IMR-90 (cell line): ENCODE results near the gene SH3RF3. TPM values are rescaled to one million over a fixed set of nuclear protein-coding genes. Genes with fewer than 3 reads are reported as not detected.

Experiments used
- ATAC-seq: fragments of 200-7000 bp; cut with Tn5 transposase; 2 replicates; pipeline ENCODE4 v1.9.1; 2020; ENCODE audit warnings: low read depth, mild to moderate bottlenecking, moderate library complexity
- BruUV-seq: library from RNA; stranded (reverse); fragments of 400-500 nt; replicated peaks from 2 replicates; lab custom pipeline; 2021; lab: Mats Ljungman, UMichigan
- CTCF ChIA-PET: fragments of 300-600 bp; formaldehyde crosslinking; extraction: SDS; loops from one replicate; lab custom pipeline; 2021; ENCODE audit warnings: antibody characterized with exemption; lab: Yijun Ruan, JAX
- POLR2A ChIA-PET: fragments of 300-600 bp; sonication (Branson Sonifier 250); formaldehyde crosslinking; loops from one replicate; lab custom pipeline; 2022; ENCODE audit warnings: antibody characterized with exemption; ENCODE audit not compliant: unreplicated experiment; lab: Charles Lee
- DNase-seq: peaks from one replicate; pipeline ENCODE4 v3.0.0; 2013
- H2AFZ ChIP-seq: replicated peaks from 2 replicates; pipeline ENCODE3; 2013; ENCODE audit warnings: low read length, mild to moderate bottlenecking; ENCODE audit not compliant: poor library complexity
- H2AK5ac ChIP-seq: 2 replicates; pipeline ENCODE4 v1.6.1; 2013; ENCODE audit warnings: low read depth, low read length, inconsistent platforms
- H2AK9ac ChIP-seq: replicated peaks from 2 replicates; pipeline ENCODE3; 2013; ENCODE audit warnings: mild to moderate bottlenecking, low read depth, low read length, moderate library complexity; ENCODE audit not compliant: poor library complexity
- H2BK120ac ChIP-seq: 2 replicates; pipeline ENCODE4 v1.6.1; 2013; ENCODE audit warnings: low read depth, low read length, inconsistent platforms
- H2BK15ac ChIP-seq: 3 replicates; pipeline ENCODE4 v1.6.1; 2013; ENCODE audit warnings: low read depth, low read length, inconsistent platforms
- H2BK20ac ChIP-seq: 2 replicates; pipeline ENCODE4 v1.6.1; 2013; ENCODE audit warnings: low read depth, mild to moderate bottlenecking, inconsistent platforms, low read length, moderate library complexity
- H2BK5ac ChIP-seq: 2 replicates; pipeline ENCODE4 v1.6.1; 2013; ENCODE audit warnings: mild to moderate bottlenecking, low read depth, low read length, inconsistent platforms; ENCODE audit not compliant: poor library complexity, severe bottlenecking
- H3K14ac ChIP-seq: replicated peaks from 2 replicates; pipeline ENCODE4 v1.6.1; 2013; ENCODE audit warnings: low read depth, low read length, inconsistent platforms
- H3K18ac ChIP-seq: 2 replicates; pipeline ENCODE4 v1.6.1; 2013; ENCODE audit warnings: low read depth, low read length, control low read depth
- H3K23ac ChIP-seq: 2 replicates; pipeline ENCODE4 v1.6.1; 2013; ENCODE audit warnings: low read depth, low read length, inconsistent platforms
- H3K27ac ChIP-seq: 2 replicates; pipeline ENCODE4 v1.5.1; 2013; ENCODE audit warnings: mild to moderate bottlenecking, control low read depth, low read length; ENCODE audit not compliant: insufficient read depth
- H3K27me3 ChIP-seq: 2 replicates; pipeline ENCODE4 v1.6.1; 2013; ENCODE audit warnings: low read length; ENCODE audit not compliant: control insufficient read depth, insufficient read depth
- H3K36me3 ChIP-seq: 2 replicates; pipeline ENCODE4 v1.6.1; 2013; ENCODE audit warnings: low read length, mixed read lengths; ENCODE audit not compliant: control insufficient read depth, insufficient read depth
- H3K4ac ChIP-seq: 2 replicates; pipeline ENCODE4 v1.6.1; 2013; ENCODE audit warnings: low read depth, low read length, inconsistent platforms
- H3K4me1 ChIP-seq: 2 replicates; pipeline ENCODE4 v1.6.1; 2013; ENCODE audit warnings: low read length, mixed read lengths; ENCODE audit not compliant: control insufficient read depth, insufficient read depth
- H3K4me2 ChIP-seq: 2 replicates; pipeline ENCODE4 v1.6.1; 2013; ENCODE audit warnings: low read depth, mild to moderate bottlenecking, control low read depth, low read length, moderate library complexity
- H3K4me3 ChIP-seq: 2 replicates; pipeline ENCODE4 v1.5.1; 2013; ENCODE audit warnings: low read depth, mild to moderate bottlenecking, control low read depth, low read length, moderate library complexity; ENCODE audit not compliant: insufficient read depth
- H3K56ac ChIP-seq: 2 replicates; pipeline ENCODE4 v1.6.1; 2013; ENCODE audit warnings: low read length, inconsistent platforms; ENCODE audit not compliant: insufficient read depth; ENCODE audit errors: extremely low read depth
- H3K79me1 ChIP-seq, 2 experiments: 2 replicates each; pipeline ENCODE4 v1.6.1; 2013; ENCODE audit warnings: low read length in 2 of 2, inconsistent platforms in 1 of 2, low read depth in 1 of 2
- H3K9ac ChIP-seq: 2 replicates; pipeline ENCODE4 v1.6.1; 2013; ENCODE audit warnings: low read depth, low read length, control low read depth
- H3K9me1 ChIP-seq: 2 replicates; pipeline ENCODE4 v1.6.1; 2013; ENCODE audit warnings: low read length, inconsistent platforms; ENCODE audit not compliant: insufficient read depth
- H3K9me3 ChIP-seq: 2 replicates; pipeline ENCODE4 v1.6.1; 2013; ENCODE audit warnings: low read length; ENCODE audit not compliant: control insufficient read depth, insufficient read depth
- H4K20me1 ChIP-seq: 2 replicates; pipeline ENCODE4 v1.6.1; 2013; ENCODE audit warnings: low read length, inconsistent platforms; ENCODE audit not compliant: insufficient read depth
- H4K5ac ChIP-seq: 2 replicates; pipeline ENCODE4 v1.6.1; 2013; ENCODE audit warnings: mild to moderate bottlenecking, low read depth, low read length, control low read depth
- H4K8ac ChIP-seq, 2 experiments: 2 replicates each; pipeline ENCODE4 v1.6.1; 2013; ENCODE audit warnings: low read depth in 2 of 2, low read length in 2 of 2, control low read depth in 1 of 2, inconsistent platforms in 1 of 2
- H4K91ac ChIP-seq: 2 replicates; pipeline ENCODE4 v1.6.1; 2013; ENCODE audit warnings: low read depth, low read length, inconsistent platforms; ENCODE audit not compliant: insufficient read depth
- BHLHE40 ChIP-seq: fragments of 150-350 bp; IDR thresholded peaks from 2 replicates; pipeline ENCODE4 v1.6.1; 2016; ENCODE audit warnings: mild to moderate bottlenecking, low read depth, low read length
- CEBPB ChIP-seq: IDR thresholded peaks from 2 replicates; pipeline ENCODE4 v1.6.1; 2012; ENCODE audit warnings: low read depth, low read length, improper control_type of control experiment
- CHD1 ChIP-seq: IDR thresholded peaks from 2 replicates; pipeline ENCODE4 v1.6.1; 2012; ENCODE audit warnings: low read depth, low read length, improper control_type of control experiment
- FOS ChIP-seq: fragments of 150-350 bp; IDR thresholded peaks from 2 replicates; pipeline ENCODE4 v1.6.1; 2016; ENCODE audit warnings: low read depth, low read length
- MAFK ChIP-seq: IDR thresholded peaks from 2 replicates; pipeline ENCODE4 v1.6.1; 2012; ENCODE audit warnings: low read depth, low read length, improper control_type of control experiment
- MAZ ChIP-seq: IDR thresholded peaks from 2 replicates; pipeline ENCODE4 v1.6.1; 2012; ENCODE audit warnings: low read depth, mild to moderate bottlenecking, low read length, improper control_type of control experiment, moderate library complexity, borderline replicate concordance
- MXI1 ChIP-seq: IDR thresholded peaks from 2 replicates; pipeline ENCODE4 v1.6.1; 2012; ENCODE audit warnings: low read depth, mild to moderate bottlenecking, low read length, moderate library complexity, borderline replicate concordance
- NFE2L2 ChIP-seq: fragments of 150-350 bp; IDR thresholded peaks from 2 replicates; pipeline ENCODE4 v1.6.1; 2016; ENCODE audit warnings: low read depth, mild to moderate bottlenecking, low read length
- POLR2A ChIP-seq: IDR thresholded peaks from 2 replicates; pipeline ENCODE4 v1.6.1; 2012; ENCODE audit warnings: mild to moderate bottlenecking, low read depth, low read length
- RAD21 ChIP-seq: IDR thresholded peaks from 2 replicates; pipeline ENCODE4 v1.6.1; 2012; ENCODE audit warnings: low read length, improper control_type of control experiment
- RFX5 ChIP-seq: IDR thresholded peaks from 2 replicates; pipeline ENCODE4 v1.8.0; 2012; ENCODE audit warnings: low read depth, mild to moderate bottlenecking, low read length, moderate library complexity
- SMC3 ChIP-seq: fragments of 150-350 bp; IDR thresholded peaks from 2 replicates; pipeline ENCODE4 v1.6.1; 2016; ENCODE audit warnings: low read depth, mild to moderate bottlenecking, antibody characterized with exemption, low read length, moderate library complexity
- WGBS, 2 experiments: methylation state at CpG; one replicate each; pipeline versions ENCODE4 v1.1.5 to v1.1.7; 2013; ENCODE audit warnings: missing lambda C conversion rate in 2 of 2; ENCODE audit not compliant: insufficient read length in 1 of 2; ENCODE audit errors: extremely low coverage in 2 of 2; 5-methylcytosine and 5-hydroxymethylcytosine counted together
- dilution Hi-C: fragments of 300-500 bp; cut with HindIII; formaldehyde crosslinking; loops from one replicate; pipeline ENCODE4 v1.14.3; 2018; ENCODE audit warnings: low sequenced_read_pairs; ENCODE audit not compliant: unreplicated experiment
- in situ Hi-C: fragments of 300-500 bp; cut with MboI; formaldehyde crosslinking; loops from 3 replicates; pipeline ENCODE4 v1.14.3; 2019; ENCODE audit warnings: low sequenced_read_pairs, inconsistent platforms, mixed read lengths
- intact Hi-C: fragments of 100-400 bp; cut with micrococcal nuclease; formaldehyde crosslinking; loops from 2 replicates; pipeline ENCODE4 v1.10.0; 2022
- polyA plus RNA-seq, 3 experiments: library from polyadenylated mRNA; depleted of rRNA; stranded (reverse); fragments of >200 nt; gene quantifications; 2 replicates each; pipeline ENCODE4 v1.2.3, GENCODE V29; 2012; ENCODE audit warnings: low replicate concordance in 1 of 3
- total RNA-seq: library from RNA; depleted of rRNA; stranded (reverse); fragments of >200 nt; gene quantifications from 2 replicates; pipeline ENCODE4 v1.2.3, GENCODE V29; 2012
- TF ChIP-seq, protein P1 (sequence below): conservative IDR thresholded peaks from 2 replicates; pipeline ENCODE4 v1.5.1; 2012; ENCODE audit warnings: mild to moderate bottlenecking, low read depth, low read length, improper control_type of control experiment
- TF ChIP-seq, protein P2 (sequence below): fragments of 150-350 bp; IDR thresholded peaks from 2 replicates; pipeline ENCODE4 v1.6.1; 2016; ENCODE audit warnings: low read depth, mild to moderate bottlenecking, low read length, moderate library complexity, borderline replicate concordance
- TF ChIP-seq, protein P3 (sequence below): fragments of 150-350 bp; IDR thresholded peaks from 2 replicates; pipeline ENCODE4 v1.6.1; 2017; ENCODE audit warnings: mild to moderate bottlenecking, antibody characterized with exemption, low read length, low read depth

Gene SH3RF3
- total and polyA plus RNA-seq, 2 of the 4 experiments (the other 2 are of a cell fraction): 3.4 to 5.3 TPM

DNA sequence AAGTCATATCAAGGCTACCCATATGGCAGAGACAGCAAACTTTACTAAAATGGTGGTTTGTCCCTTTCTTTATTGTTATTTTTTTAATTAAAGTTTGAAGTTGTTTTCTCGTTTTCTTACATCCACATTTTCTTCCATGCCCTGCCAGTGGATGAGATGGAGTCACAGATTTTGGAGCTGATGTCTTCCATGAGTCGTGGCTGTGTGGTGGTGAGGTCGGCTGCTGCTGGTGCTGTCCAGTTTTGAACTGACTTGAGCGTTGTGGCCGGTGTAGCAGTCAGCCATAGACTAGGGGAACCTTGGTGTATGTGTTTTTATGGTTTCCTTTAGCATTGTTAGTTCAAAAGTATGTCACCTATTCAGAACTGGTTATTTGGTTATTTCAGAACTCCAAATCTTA lies 182.8 kb downstream of the SH3RF3 start:
- H2AK9ac ChIP-seq: no peak overlapping the region
- POLR2A ChIA-PET: interaction anchor here (0.6 kb wide), 1 partner anchor 145 kb away, joined by 8 read pairs; no protein-coding TSS in a partner anchor
- H3K4me1 ChIP-seq: no peaks in the 10 kb centered on the region
- no peak overlapping the region for H2AK5ac ChIP-seq
- H2BK20ac ChIP-seq: no peak overlapping the region
- peaks cover 31 to 58% of the 10 kb centered on the region in 2 experiments for H3K79me1 ChIP-seq
- ATAC-seq: no peak; the same call in 1 of the 2 replicates
- H2BK5ac ChIP-seq: no peak overlapping the region
- no peak overlapping the region for H2AFZ ChIP-seq
- dilution Hi-C loops (no loop called here), in situ Hi-C loops (no loop called here), intact Hi-C loops (no loop called here)
- H3K4me2 ChIP-seq: no peak overlapping the region
- no peaks in the 10 kb centered on the region for H3K27me3 ChIP-seq
- H2BK15ac ChIP-seq: no peak overlapping the region
- no peak overlapping the region for H3K56ac ChIP-seq
- no CpG with 5 or more reads among the region's 5 CpGs for WGBS, 2 experiments
- no peak overlapping the region for H3K4ac ChIP-seq
- peaks cover 40% of the 10 kb centered on the region for H4K20me1 ChIP-seq
- H3K36me3 ChIP-seq: no peaks in the 10 kb centered on the region
- no peak overlapping the region for H3K9ac ChIP-seq
- TF ChIP-seq FOS (no peak), RFX5 (no peak), MXI1 (no peak), RAD21 (no peak), MAFK (no peak), CHD1 (no peak), NFE2L2 (no peak), CEBPB (no peak), POLR2A (no peak), MAZ (no peak), SMC3 (no peak), BHLHE40 (no peak)
- TF ChIP-seq, protein P1, sequence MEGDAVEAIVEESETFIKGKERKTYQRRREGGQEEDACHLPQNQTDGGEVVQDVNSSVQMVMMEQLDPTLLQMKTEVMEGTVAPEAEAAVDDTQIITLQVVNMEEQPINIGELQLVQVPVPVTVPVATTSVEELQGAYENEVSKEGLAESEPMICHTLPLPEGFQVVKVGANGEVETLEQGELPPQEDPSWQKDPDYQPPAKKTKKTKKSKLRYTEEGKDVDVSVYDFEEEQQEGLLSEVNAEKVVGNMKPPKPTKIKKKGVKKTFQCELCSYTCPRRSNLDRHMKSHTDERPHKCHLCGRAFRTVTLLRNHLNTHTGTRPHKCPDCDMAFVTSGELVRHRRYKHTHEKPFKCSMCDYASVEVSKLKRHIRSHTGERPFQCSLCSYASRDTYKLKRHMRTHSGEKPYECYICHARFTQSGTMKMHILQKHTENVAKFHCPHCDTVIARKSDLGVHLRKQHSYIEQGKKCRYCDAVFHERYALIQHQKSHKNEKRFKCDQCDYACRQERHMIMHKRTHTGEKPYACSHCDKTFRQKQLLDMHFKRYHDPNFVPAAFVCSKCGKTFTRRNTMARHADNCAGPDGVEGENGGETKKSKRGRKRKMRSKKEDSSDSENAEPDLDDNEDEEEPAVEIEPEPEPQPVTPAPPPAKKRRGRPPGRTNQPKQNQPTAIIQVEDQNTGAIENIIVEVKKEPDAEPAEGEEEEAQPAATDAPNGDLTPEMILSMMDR: no peak
- TF ChIP-seq, protein P2, sequence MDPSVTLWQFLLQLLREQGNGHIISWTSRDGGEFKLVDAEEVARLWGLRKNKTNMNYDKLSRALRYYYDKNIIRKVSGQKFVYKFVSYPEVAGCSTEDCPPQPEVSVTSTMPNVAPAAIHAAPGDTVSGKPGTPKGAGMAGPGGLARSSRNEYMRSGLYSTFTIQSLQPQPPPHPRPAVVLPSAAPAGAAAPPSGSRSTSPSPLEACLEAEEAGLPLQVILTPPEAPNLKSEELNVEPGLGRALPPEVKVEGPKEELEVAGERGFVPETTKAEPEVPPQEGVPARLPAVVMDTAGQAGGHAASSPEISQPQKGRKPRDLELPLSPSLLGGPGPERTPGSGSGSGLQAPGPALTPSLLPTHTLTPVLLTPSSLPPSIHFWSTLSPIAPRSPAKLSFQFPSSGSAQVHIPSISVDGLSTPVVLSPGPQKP: no peak
- TF ChIP-seq, protein P3, sequence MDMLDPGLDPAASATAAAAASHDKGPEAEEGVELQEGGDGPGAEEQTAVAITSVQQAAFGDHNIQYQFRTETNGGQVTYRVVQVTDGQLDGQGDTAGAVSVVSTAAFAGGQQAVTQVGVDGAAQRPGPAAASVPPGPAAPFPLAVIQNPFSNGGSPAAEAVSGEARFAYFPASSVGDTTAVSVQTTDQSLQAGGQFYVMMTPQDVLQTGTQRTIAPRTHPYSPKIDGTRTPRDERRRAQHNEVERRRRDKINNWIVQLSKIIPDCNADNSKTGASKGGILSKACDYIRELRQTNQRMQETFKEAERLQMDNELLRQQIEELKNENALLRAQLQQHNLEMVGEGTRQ: no peak
- no peak overlapping the region for H4K8ac ChIP-seq
- no peak overlapping the region for H4K5ac ChIP-seq
- H3K9me3 ChIP-seq: no peaks in the 10 kb centered on the region
- H3K23ac ChIP-seq: no peak overlapping the region
- no peak overlapping the region for H3K14ac ChIP-seq
- BruUV-seq: no TSS peak
- H3K27ac ChIP-seq: no peak overlapping the region
- DNase-seq: peak; percentile 54
- H3K9me1 ChIP-seq: peaks cover 18% of the 10 kb centered on the region
- H3K4me3 ChIP-seq: no peak overlapping the region
- no peak overlapping the region for H3K18ac ChIP-seq
- CTCF ChIA-PET: interaction anchor here (0.6 kb wide), 1 partner anchor 56 kb away, joined by 3 read pairs; no protein-coding TSS in a partner anchor
- H4K91ac ChIP-seq: no peak overlapping the region
- no peak overlapping the region for H2BK120ac ChIP-seq
